ENCODE measurements around the gene NDC1.
"Not testable (repeated sequence)": the region's sequence is repeated elsewhere in the genome, so short reads cannot be mapped to it uniquely, and the experiment has no call there.

Gene NDC1

GRCh38 chr1:53763461-53763860 is 74.6 kb downstream of the NDC1 start:
- in situ Hi-C loops (cut with MboI; ENCODE audit: low sequenced_read_pairs, unreplicated experiment) = no loop called here
- no peak for TF ChIP-seq CTCF (IDR thresholded peaks at IDR 0.05; ENCODE audit: borderline replicate concordance, control extremely low read depth, extremely low read depth, insufficient read depth, missing control alignments)
- DNase-seq (ENCODE audit: low spot score) = no peak

- in situ Hi-C loops (cut with MboI; ENCODE audit: low sequenced_read_pairs, unreplicated experiment); DNase-seq (ENCODE audit: low spot score): not testable (repeated sequence)
These were observed 77.6 kb downstream of the NDC1 start for GRCh38 chr1:53760497-53760896.

GRCh38 chr1:53755874-53756273 is 82.2 kb downstream of the NDC1 start:
- in situ Hi-C loops (cut with MboI; ENCODE audit: low sequenced_read_pairs, unreplicated experiment) = no loop called here
- TF ChIP-seq CTCF (IDR thresholded peaks at IDR 0.05; ENCODE audit: borderline replicate concordance, control extremely low read depth, extremely low read depth, insufficient read depth, missing control alignments) = no peak
- DNase-seq (ENCODE audit: low spot score) = no peak

- DNase-seq (ENCODE audit: low spot score) = peak; percentile 60
- peak; percentile 65 for TF ChIP-seq CTCF (IDR thresholded peaks at IDR 0.05; ENCODE audit: borderline replicate concordance, control extremely low read depth, extremely low read depth, insufficient read depth, missing control alignments)
- in situ Hi-C loops (cut with MboI; ENCODE audit: low sequenced_read_pairs, unreplicated experiment) = no loop called here
These were observed 83.4 kb downstream of the NDC1 start for GRCh38 chr1:53754484-53755312.

GRCh38 chr1:53752281-53752680 is 85.8 kb downstream of the NDC1 start:
- in situ Hi-C loops (cut with MboI; ENCODE audit: low sequenced_read_pairs, unreplicated experiment) = no loop called here
- TF ChIP-seq CTCF (IDR thresholded peaks at IDR 0.05; ENCODE audit: borderline replicate concordance, control extremely low read depth, extremely low read depth, insufficient read depth, missing control alignments) = no peak
- DNase-seq (ENCODE audit: low spot score) = no peak

GRCh38 chr1:53747841-53748240 is 90.3 kb downstream of the NDC1 start:
- no peak for TF ChIP-seq CTCF (IDR thresholded peaks at IDR 0.05; ENCODE audit: borderline replicate concordance, control extremely low read depth, extremely low read depth, insufficient read depth, missing control alignments)
- in situ Hi-C loops (cut with MboI; ENCODE audit: low sequenced_read_pairs, unreplicated experiment) = no loop called here

GRCh38 chr1:53740621-53741105 is 97.4 kb downstream of the NDC1 start:
- in situ Hi-C loops (cut with MboI; ENCODE audit: low sequenced_read_pairs, unreplicated experiment) = no loop called here
- no peak for DNase-seq (ENCODE audit: low spot score)
- no peak for TF ChIP-seq CTCF (IDR thresholded peaks at IDR 0.05; ENCODE audit: borderline replicate concordance, control extremely low read depth, extremely low read depth, insufficient read depth, missing control alignments)

More at GRCh38 chr1:53747841-53748240, 90.3 kb downstream of the NDC1 start:
- no peak for DNase-seq (ENCODE audit: low spot score)
